ENCODE data around the gene CALHM3.

CALHM3 gene

DNA sequence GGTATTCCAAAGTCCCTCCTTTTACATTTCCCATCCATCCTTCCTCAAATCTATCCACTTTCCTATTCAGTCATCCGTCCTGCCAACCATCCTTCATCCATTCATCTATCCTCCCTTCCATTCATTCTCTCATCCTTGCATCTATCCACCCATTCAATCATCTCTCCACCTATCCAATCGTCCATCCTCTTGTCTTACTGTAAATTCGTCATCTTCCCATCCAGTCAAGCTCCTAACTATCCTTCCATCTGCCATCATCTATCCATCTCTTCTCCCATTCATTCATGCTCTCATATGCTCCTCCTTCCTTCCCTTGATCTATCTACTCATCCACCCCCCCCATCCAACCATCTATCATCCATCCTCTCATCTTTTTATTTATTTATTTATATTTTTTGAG lies 5.0 kb downstream of the CALHM3 start:
- DNase-seq (ENCODE audit: low spot score) = no peak

DNA sequence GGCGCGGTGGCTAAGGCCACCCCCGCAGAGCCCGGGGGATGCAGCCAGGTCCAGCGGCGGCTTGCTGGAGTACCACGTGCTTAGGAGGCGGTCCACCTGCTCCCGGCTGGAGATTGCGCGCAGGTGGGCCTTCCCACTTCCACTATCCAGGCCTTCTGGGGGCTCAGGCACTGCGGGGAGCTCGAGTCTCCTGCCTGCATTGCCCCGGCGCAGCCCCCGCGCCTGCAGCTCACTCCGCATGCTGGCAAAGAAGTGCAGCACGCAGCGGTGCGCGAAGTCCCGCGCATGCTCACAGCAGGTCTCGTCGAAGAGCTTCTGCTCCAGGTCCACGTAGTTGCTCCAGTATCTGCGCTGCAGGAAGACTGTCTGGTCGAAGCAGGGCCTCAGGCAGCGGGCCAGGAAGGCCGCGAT lies 5.8 kb downstream of the CALHM3 start:
- no peak for DNase-seq (ENCODE audit: low spot score)

DNA sequence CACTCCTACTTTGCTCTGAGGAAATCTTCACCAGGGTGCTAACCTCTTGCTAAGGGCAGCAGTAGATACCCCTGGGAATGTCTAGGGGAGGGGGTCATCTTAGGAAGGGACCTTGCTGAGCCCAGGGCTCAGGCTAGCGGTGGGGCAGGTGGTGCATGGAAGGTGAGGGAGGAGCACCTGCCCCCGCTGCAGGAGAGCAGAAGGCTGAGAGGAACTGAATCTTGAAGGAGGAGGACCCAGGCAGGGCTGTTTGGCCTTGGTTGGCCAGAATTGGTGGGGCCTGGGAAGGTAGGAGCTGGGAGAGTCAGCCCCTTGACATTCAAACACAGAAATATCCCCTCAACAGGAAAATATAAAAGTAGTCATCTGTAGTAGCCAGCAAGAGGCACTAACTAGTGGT lies 7.0 kb downstream of the CALHM3 start:
- DNase-seq (ENCODE audit: low spot score) = no peak

DNA sequence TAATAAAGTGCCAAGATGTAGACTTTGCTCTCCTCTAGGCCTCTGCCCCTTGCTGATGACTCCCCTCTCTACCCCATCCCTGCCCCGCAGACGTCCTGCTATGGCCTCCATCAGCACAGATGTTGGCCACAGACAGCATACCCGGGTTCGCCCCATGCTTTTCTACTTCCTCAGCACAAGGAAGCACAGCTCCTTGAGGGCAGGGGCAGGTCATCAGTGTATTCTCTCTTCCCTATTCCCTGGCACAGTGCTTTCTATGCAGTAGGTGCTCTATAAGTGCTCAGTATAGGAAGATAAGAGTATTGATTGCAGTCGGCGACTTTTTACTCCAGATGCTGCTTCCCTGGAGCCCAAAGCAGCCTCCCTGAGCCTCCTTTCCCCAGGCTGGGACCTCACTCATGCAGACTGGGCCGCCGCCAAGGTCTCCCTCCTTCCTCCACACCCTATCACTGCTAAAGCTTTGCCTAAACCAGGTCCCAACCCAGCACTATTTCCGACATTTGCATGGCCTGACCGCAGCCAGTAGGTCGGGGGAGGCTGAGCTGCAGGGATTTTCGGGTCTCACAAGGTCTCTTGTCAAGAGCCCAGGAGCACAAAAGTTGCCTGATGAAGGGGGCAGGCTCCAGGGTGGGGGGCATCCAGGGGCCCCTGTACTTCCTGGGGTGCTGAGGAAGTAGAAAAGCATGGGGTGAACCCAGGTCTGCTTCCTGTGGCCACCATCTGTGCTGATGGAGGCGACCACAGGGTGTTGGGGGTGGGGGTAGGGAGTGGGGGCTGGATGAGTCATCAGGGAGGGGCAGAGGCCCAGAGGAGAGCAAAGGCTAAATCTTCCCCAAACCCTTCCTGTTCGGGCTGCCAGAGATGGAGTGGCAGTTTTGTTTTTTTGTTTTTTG lies 8.0 kb downstream of the CALHM3 start:
- DNase-seq (ENCODE audit: low spot score) = no peak

DNA sequence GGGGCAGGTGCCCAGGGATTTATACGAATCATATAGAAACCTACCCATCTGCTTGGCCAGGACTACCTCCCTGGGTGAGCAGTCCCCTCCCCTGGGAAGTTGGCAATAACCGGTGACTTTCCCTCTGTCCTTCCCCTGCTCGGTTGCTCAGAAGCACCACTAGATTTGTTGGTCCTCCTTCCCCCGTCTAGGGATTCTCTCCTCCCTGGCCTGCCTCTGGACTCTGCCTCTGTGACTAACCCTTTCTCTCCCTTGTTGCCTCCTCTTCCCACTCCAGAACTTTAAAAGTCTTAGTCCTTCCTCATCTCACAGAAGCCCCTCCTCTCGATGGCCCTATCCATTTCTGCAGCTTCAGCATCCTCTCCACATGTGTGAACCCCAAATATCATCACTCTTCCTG lies 9.8 kb downstream of the CALHM3 start:
- DNase-seq (ENCODE audit: low spot score) = no peak

- DNase-seq (ENCODE audit: low spot score) = no peak
Observed at GRCh38 chr10:103467406-103467805, 11.6 kb downstream of the CALHM3 start.

DNA sequence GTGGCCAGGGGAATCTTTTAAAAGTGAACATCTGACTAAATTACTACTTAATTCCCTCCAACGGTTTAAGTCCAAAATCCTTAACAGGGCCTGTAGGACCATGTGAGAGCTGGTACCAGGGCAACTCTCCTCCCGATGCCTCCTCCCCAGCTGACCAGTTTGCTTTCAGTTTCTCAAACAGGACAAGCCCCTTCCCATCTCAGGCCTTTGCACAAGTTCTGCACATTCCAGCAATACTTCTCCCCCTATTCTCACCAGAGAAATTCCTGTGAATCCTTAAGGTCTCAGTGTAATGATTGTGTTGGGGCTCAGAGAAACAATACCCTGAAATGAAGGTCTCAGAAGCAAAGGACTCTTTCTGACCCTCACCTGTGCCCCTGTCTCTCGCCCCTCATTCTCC lies 12.3 kb downstream of the CALHM3 start:
- no peak for DNase-seq (ENCODE audit: low spot score)

- DNase-seq (ENCODE audit: low spot score) = no peak
Observed at GRCh38 chr10:103465411-103466179, 13.4 kb downstream of the CALHM3 start.

DNA sequence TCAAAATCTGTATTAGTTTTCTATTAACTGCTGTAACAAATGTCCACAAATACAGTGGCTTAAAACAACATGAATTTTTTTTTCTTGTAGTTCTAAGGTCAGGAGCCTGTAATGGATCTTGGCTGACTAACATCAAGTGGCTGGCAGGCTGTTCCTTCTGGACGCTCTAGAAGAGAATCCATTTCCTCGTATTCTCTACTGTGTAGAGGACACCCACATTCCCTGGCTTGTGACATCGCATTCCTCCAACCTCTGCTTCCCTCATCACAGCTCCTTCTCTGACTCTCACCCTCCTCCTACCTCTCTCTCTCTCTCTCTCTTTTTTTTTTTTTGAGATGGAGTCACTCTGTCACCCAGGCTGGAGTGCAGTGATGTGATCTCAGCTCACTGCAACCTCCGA lies 15.5 kb downstream of the CALHM3 start:
- no peak for DNase-seq (ENCODE audit: low spot score)

GRCh38 chr10:103459615-103460014 lies 19.4 kb downstream of the CALHM3 start:
- no peak for DNase-seq (ENCODE audit: low spot score)

- no peak for DNase-seq (ENCODE audit: low spot score)
Observed at GRCh38 chr10:103458720-103459119, 20.3 kb downstream of the CALHM3 start, which contains the start of gene CALHM1. CALHM1 (minus strand) TSS chr10:103458900; CDS start chr10:103458751, 149 bp downstream.

GRCh38 chr10:103457896-103458583 lies 21.0 kb downstream of the CALHM3 start:
- no peak for DNase-seq (ENCODE audit: low spot score)

DNA sequence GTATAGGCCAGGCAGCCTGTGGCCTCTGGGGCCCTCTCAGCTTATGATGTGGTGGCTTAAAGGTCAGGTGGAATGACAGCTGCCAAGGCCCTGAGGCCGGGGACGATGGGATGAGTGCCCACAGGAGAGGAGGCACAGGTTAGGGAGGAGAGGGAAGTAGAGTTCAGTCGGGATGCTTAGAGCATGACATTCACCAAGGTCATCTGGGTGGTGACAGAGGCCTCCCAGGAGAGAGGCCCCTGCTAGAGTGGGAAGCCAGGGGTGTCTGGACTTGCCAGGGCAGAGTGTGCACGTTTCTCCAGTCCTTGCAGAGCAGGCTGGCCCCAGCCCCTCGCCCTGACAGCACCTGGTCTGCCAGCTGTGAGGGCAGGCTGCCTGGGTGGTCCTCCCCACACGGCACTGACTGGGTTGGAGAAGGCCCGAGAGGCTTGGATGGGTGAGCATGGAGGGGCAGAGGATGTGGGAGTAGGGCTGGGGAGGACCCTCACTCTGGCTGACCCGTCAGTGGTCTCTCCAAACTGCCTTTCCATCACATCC lies 21.8 kb downstream of the CALHM3 start:
- DNase-seq (ENCODE audit: low spot score) = no peak

GRCh38 chr10:103456074-103456660 lies 22.9 kb downstream of the CALHM3 start:
- DNase-seq (ENCODE audit: low spot score) = no peak

- no peak for DNase-seq (ENCODE audit: low spot score)
Observed at GRCh38 chr10:103455235-103455634, 23.8 kb downstream of the CALHM3 start.

GRCh38 chr10:103454026-103454425 lies 25.0 kb downstream of the CALHM3 start:
- DNase-seq (ENCODE audit: low spot score) = no peak

DNA sequence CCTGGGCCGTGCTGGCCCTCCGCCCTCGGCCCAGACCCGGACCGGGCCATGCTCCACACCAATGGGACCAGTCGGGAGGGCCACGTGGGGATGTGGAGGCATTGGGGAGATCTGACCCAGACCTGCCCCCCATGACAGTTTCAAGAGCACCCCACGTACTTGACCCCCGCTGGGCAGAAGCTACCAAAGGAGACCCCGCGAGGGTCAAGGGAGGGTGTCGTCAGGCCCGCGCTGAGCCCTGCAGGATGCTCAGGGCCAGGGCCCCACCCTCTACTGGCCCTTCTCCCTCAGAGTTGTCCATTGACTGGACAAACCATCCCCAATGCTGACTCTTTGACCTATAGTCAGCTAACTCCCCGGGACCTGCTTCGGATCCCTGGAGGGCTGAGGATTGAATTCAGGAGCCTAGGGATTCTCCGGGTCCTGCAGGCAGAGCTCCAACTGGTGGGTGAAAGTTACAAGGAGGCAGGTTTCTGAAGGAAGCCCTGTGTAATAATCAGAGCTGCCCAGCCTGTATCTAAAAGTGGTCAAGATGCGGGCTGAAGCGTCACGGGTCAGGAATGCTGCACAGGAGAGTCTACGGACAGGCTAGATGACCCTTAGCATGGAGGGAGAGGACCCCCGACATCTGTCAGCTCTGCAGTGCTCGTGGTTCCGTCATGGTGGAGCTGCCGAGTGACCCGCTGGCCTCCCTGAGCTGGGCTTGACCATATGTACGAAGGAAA lies 26.4 kb downstream of the CALHM3 start:
- no peak for DNase-seq (ENCODE audit: low spot score)

GRCh38 chr10:103451831-103452505 lies 27.1 kb downstream of the CALHM3 start, which contains the start of gene CALHM2:
CALHM2 (minus strand) TSS chr10:103452370; CDS start chr10:103449941, 2,429 bp downstream.
- DNase-seq (ENCODE audit: low spot score) = no peak

- DNase-seq (ENCODE audit: low spot score) = no peak
Observed at GRCh38 chr10:103451091-103451813, 27.8 kb downstream of the CALHM3 start.

DNA sequence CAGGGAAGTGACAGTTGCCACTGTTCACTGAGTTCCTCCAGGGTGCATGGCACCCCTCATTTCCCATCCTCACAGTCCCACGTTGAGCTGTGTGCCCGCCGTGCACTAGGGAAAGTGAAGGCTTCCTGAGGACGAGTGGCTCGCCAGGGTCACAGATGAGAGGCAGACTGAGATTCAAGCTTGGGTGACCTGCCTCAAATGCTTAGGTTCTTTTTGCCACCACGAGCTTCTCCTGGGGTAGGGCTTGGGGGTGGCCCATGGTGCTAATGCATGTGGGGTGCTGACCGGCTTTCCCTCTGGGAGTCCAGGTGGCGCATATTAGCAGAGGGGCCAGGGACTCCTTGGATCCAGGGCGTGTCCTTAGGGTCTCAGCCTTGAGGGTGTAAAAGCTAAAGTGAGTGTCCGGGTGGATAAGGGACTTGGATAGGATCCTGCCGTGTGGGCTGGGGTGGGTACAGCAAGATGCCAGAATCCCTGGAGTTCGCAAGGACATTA lies 28.8 kb downstream of the CALHM3 start:
- no peak for DNase-seq (ENCODE audit: low spot score)
